WTC11 (cell line): ENCODE data around the gene PROZ. TPM values are rescaled to one million over a fixed set of nuclear protein-coding genes. Genes with fewer than 3 reads are reported as not detected.

Experiments used
- ATAC-seq: fragments of 200-7000 bp; cut with Tn5 transposase; 2 replicates; pipeline ENCODE4 v1.10.0; 2021; ENCODE audit warnings: mild to moderate bottlenecking, moderate library complexity
- CTCF ChIA-PET: fragments of 300-600 bp; sonication (Branson Sonifier 250); formaldehyde crosslinking; loops from one replicate; lab custom pipeline; 2021; ENCODE audit warnings: antibody characterized with exemption; lab: Charles Lee
- POLR2A ChIA-PET: fragments of 350-600 bp; sonication (Branson Sonifier 250); formaldehyde crosslinking; loops from one replicate; lab custom pipeline; 2021; ENCODE audit warnings: antibody characterized with exemption; lab: Charles Lee
- DNase-seq: peaks from one replicate; pipeline ENCODE4 v3.0.0; 2021; ENCODE audit warnings: low spot score
- H3K27ac Mint-ChIP-seq: 2 replicates; pipeline ENCODE4 v1.8.0; 2021; ENCODE audit warnings: mixed read lengths
- H3K27me3 Mint-ChIP-seq: 2 replicates; pipeline ENCODE4 v1.8.0; 2021; ENCODE audit warnings: low read depth, mild to moderate bottlenecking, moderate library complexity, mixed read lengths
- H3K36me3 Mint-ChIP-seq: 2 replicates; pipeline ENCODE4 v1.8.0; 2021; ENCODE audit warnings: mixed read lengths
- H3K4me1 Mint-ChIP-seq: 2 replicates; pipeline ENCODE4 v1.8.0; 2022; ENCODE audit warnings: mixed read lengths
- H3K4me3 Mint-ChIP-seq: 2 replicates; pipeline ENCODE4 v1.8.0; 2021; ENCODE audit warnings: mild to moderate bottlenecking, moderate library complexity, mixed read lengths
- H3K9me3 Mint-ChIP-seq: 2 replicates; pipeline ENCODE4 v1.8.0; 2021; ENCODE audit warnings: mixed read lengths
- AFF4 ChIP-seq: sonication (generic); formaldehyde crosslinking; IDR thresholded peaks from 2 replicates; pipeline ENCODE4 v1.8.1; 2023; ENCODE audit warnings: mild to moderate bottlenecking, missing genetic modification reagents, borderline replicate concordance
- ATF1 ChIP-seq: sonication (generic); formaldehyde crosslinking; IDR thresholded peaks from 2 replicates; pipeline ENCODE4 v1.8.1; 2023; ENCODE audit warnings: mild to moderate bottlenecking, moderate library complexity, missing genetic modification reagents
- CBFB ChIP-seq: sonication (generic); formaldehyde crosslinking; IDR thresholded peaks from 2 replicates; pipeline ENCODE4 v1.8.1; 2022; ENCODE audit warnings: mild to moderate bottlenecking, low read depth, missing genetic modification reagents
- CDX4 ChIP-seq: fragments of 250-450 bp; sonication (Bioruptor Pico); IDR thresholded peaks from 2 replicates; pipeline ENCODE4 v1.9.0; 2021; ENCODE audit warnings: moderate library complexity, mild to moderate bottlenecking, inconsistent platforms, borderline replicate concordance
- E2F4 ChIP-seq: sonication (generic); formaldehyde crosslinking; IDR thresholded peaks from 2 replicates; pipeline ENCODE4 v1.8.1; 2022; ENCODE audit warnings: low read depth, mild to moderate bottlenecking, moderate library complexity, missing genetic modification reagents, borderline replicate concordance
- ERG ChIP-seq: fragments of 250-450 bp; sonication (Bioruptor Pico); IDR thresholded peaks from 2 replicates; pipeline ENCODE4 v1.8.0; 2021; ENCODE audit warnings: mild to moderate bottlenecking
- IRF2 ChIP-seq: sonication (generic); formaldehyde crosslinking; IDR thresholded peaks from 2 replicates; pipeline ENCODE4 v1.8.0; 2022; ENCODE audit warnings: low read depth, missing genetic modification reagents, borderline replicate concordance
- MYBL2 ChIP-seq: sonication (generic); formaldehyde crosslinking; IDR thresholded peaks from 2 replicates; pipeline ENCODE4 v1.8.1; 2023; ENCODE audit warnings: mild to moderate bottlenecking, moderate library complexity, missing genetic modification reagents
- NFE2L1 ChIP-seq: sonication (generic); formaldehyde crosslinking; IDR thresholded peaks from 2 replicates; pipeline ENCODE4 v1.8.1; 2023; ENCODE audit warnings: missing genetic modification reagents
- PRRX2 ChIP-seq: fragments of 250-450 bp; sonication (Bioruptor Pico); IDR thresholded peaks from 2 replicates; pipeline ENCODE4 v1.8.0; 2021; ENCODE audit warnings: mild to moderate bottlenecking
- TEAD1 ChIP-seq: sonication (generic); formaldehyde crosslinking; IDR thresholded peaks from 2 replicates; pipeline ENCODE4 v1.8.0; 2022; ENCODE audit warnings: mild to moderate bottlenecking, missing genetic modification reagents
- ZNF138 ChIP-seq: sonication (generic); formaldehyde crosslinking; conservative IDR thresholded peaks from 2 replicates; pipeline ENCODE4 v1.8.1; 2022; ENCODE audit warnings: mild to moderate bottlenecking, moderate library complexity, missing genetic modification reagents
- total RNA-seq: library from RNA; stranded (reverse); gene quantifications from 3 replicates; pipeline ENCODE4 v1.2.3, GENCODE V29; 2021
- TF ChIP-seq, protein P1 (sequence below): sonication (generic); formaldehyde crosslinking; IDR thresholded peaks from 2 replicates; pipeline ENCODE4 v1.8.1; 2022; ENCODE audit warnings: low read depth, missing genetic modification reagents, borderline replicate concordance
- TF ChIP-seq, protein P2 (sequence below): sonication (generic); formaldehyde crosslinking; IDR thresholded peaks from 2 replicates; pipeline ENCODE4 v1.8.0; 2022; ENCODE audit warnings: mild to moderate bottlenecking, missing genetic modification reagents
- TF ChIP-seq, protein P3 (sequence below): sonication (generic); formaldehyde crosslinking; IDR thresholded peaks from 2 replicates; pipeline ENCODE4 v1.8.0; 2023; ENCODE audit warnings: missing genetic modification reagents, mild to moderate bottlenecking, borderline replicate concordance

PROZ gene
- total RNA-seq, 1 experiment from 2014 or later = not detected

- TF ChIP-seq ERG (CRISPR knock-in tag) (no peak), ATF1 (CRISPR knock-in tag) (no peak), CBFB (CRISPR knock-in tag) (no peak), CDX4 (no peak)
Observed at GRCh38 chr13:113155982-113156655, 2.3 kb upstream of the PROZ start (continued).

- Mint-ChIP-seq H3K27me3 (peaks cover 9% of the 10 kb centered on the region), H3K4me1 (peaks cover 29% of the 10 kb centered on the region), H3K27ac (no peak overlapping the region), H3K9me3 (peaks cover 12% of the 10 kb centered on the region), H3K36me3 (no peaks in the 10 kb centered on the region), H3K4me3 (no peak overlapping the region)
- no peak for ATAC-seq
- POLR2A ChIA-PET = no interaction called here
- CTCF ChIA-PET = interaction anchor here (1.2 to 1.3 kb wide), 2 partner anchors 81 to 294 kb away, joined by 3 read pairs; no protein-coding TSS in a partner anchor
- no peak for DNase-seq
- TF ChIP-seq, protein P1, sequence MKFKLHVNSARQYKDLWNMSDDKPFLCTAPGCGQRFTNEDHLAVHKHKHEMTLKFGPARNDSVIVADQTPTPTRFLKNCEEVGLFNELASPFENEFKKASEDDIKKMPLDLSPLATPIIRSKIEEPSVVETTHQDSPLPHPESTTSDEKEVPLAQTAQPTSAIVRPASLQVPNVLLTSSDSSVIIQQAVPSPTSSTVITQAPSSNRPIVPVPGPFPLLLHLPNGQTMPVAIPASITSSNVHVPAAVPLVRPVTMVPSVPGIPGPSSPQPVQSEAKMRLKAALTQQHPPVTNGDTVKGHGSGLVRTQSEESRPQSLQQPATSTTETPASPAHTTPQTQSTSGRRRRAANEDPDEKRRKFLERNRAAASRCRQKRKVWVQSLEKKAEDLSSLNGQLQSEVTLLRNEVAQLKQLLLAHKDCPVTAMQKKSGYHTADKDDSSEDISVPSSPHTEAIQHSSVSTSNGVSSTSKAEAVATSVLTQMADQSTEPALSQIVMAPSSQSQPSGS (CRISPR knock-in tag) = no peak
- TF ChIP-seq TEAD1 (CRISPR knock-in tag) (no peak), PRRX2 (CRISPR knock-in tag) (no peak), MYBL2 (CRISPR knock-in tag) (no peak), E2F4 (CRISPR knock-in tag) (no peak), IRF2 (no peak), ATF1 (CRISPR knock-in tag) (no peak), CBFB (CRISPR knock-in tag) (no peak), AFF4 (CRISPR knock-in tag) (no peak), NFE2L1 (CRISPR knock-in tag) (no peak), ZNF138 (CRISPR knock-in tag) (no peak)
- TF ChIP-seq, protein P2, sequence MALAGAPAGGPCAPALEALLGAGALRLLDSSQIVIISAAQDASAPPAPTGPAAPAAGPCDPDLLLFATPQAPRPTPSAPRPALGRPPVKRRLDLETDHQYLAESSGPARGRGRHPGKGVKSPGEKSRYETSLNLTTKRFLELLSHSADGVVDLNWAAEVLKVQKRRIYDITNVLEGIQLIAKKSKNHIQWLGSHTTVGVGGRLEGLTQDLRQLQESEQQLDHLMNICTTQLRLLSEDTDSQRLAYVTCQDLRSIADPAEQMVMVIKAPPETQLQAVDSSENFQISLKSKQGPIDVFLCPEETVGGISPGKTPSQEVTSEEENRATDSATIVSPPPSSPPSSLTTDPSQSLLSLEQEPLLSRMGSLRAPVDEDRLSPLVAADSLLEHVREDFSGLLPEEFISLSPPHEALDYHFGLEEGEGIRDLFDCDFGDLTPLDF (CRISPR knock-in tag) = no peak
- TF ChIP-seq, protein P3, sequence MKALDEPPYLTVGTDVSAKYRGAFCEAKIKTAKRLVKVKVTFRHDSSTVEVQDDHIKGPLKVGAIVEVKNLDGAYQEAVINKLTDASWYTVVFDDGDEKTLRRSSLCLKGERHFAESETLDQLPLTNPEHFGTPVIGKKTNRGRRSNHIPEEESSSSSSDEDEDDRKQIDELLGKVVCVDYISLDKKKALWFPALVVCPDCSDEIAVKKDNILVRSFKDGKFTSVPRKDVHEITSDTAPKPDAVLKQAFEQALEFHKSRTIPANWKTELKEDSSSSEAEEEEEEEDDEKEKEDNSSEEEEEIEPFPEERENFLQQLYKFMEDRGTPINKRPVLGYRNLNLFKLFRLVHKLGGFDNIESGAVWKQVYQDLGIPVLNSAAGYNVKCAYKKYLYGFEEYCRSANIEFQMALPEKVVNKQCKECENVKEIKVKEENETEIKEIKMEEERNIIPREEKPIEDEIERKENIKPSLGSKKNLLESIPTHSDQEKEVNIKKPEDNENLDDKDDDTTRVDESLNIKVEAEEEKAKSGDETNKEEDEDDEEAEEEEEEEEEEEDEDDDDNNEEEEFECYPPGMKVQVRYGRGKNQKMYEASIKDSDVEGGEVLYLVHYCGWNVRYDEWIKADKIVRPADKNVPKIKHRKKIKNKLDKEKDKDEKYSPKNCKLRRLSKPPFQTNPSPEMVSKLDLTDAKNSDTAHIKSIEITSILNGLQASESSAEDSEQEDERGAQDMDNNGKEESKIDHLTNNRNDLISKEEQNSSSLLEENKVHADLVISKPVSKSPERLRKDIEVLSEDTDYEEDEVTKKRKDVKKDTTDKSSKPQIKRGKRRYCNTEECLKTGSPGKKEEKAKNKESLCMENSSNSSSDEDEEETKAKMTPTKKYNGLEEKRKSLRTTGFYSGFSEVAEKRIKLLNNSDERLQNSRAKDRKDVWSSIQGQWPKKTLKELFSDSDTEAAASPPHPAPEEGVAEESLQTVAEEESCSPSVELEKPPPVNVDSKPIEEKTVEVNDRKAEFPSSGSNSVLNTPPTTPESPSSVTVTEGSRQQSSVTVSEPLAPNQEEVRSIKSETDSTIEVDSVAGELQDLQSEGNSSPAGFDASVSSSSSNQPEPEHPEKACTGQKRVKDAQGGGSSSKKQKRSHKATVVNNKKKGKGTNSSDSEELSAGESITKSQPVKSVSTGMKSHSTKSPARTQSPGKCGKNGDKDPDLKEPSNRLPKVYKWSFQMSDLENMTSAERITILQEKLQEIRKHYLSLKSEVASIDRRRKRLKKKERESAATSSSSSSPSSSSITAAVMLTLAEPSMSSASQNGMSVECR (CRISPR knock-in tag) = no peak
Observed at GRCh38 chr13:113157206-113157928, 1.1 kb upstream of the PROZ start.
